Measurements from ENCODE around the gene CES4A. TPM values are rescaled to one million over a fixed set of nuclear protein-coding genes. Genes with fewer than 3 reads are reported as not detected.

Gene CES4A
- total and polyA plus RNA-seq, 2 of the 13 experiments (the other 11 are each of a cell fraction or from before 2014, with no cell fraction given), result 0.09 to 0.17 TPM

- TF ChIP-seq SOX5 (CRISPR knock-in tag; IDR thresholded peaks at IDR 0.05; ENCODE audit: borderline replicate concordance) (peak; percentile 72; the same call in 1 of the 2 replicates), PBX2 (CRISPR knock-in tag; IDR thresholded peaks at IDR 0.05) (no peak), MIXL1 (CRISPR knock-in tag; IDR thresholded peaks at IDR 0.05) (peak; percentile 73; the same call in 1 of the 2 replicates), ZNF12 (CRISPR knock-in tag; IDR thresholded peaks at IDR 0.05) (no peak), PHF5A (CRISPR knock-in tag; IDR thresholded peaks at IDR 0.05; ENCODE audit: low read depth, unreplicated experiment) (peak; percentile 78), KDM6A (CRISPR knock-in tag; IDR thresholded peaks at IDR 0.05; ENCODE audit: low read depth) (no peak), HOXA7 (CRISPR knock-in tag; IDR thresholded peaks at IDR 0.05) (no peak), ZNF75D (CRISPR knock-in tag; IDR thresholded peaks at IDR 0.05; ENCODE audit: borderline replicate concordance) (no peak), JUND (CRISPR knock-in tag; IDR thresholded peaks at IDR 0.05) (no peak), NR2F6 (IDR thresholded peaks at IDR 0.05) (no peak), NR2F6 (CRISPR knock-in tag; IDR thresholded peaks at IDR 0.05) (no peak; the same call in 1 of the 2 replicates), DBP (CRISPR knock-in tag; IDR thresholded peaks at IDR 0.05; ENCODE audit: not compliant biosample characterization) (no peak), PPARG (CRISPR knock-in tag; conservative IDR thresholded peaks at IDR 0.05) (peak; percentile 64; the same call in 1 of the 2 replicates)
- TF ChIP-seq, protein P1, sequence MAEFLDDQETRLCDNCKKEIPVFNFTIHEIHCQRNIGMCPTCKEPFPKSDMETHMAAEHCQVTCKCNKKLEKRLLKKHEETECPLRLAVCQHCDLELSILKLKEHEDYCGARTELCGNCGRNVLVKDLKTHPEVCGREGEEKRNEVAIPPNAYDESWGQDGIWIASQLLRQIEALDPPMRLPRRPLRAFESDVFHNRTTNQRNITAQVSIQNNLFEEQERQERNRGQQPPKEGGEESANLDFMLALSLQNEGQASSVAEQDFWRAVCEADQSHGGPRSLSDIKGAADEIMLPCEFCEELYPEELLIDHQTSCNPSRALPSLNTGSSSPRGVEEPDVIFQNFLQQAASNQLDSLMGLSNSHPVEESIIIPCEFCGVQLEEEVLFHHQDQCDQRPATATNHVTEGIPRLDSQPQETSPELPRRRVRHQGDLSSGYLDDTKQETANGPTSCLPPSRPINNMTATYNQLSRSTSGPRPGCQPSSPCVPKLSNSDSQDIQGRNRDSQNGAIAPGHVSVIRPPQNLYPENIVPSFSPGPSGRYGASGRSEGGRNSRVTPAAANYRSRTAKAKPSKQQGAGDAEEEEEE (CRISPR knock-in tag; IDR thresholded peaks at IDR 0.05; ENCODE audit: borderline replicate concordance), result no peak
- TF ChIP-seq, protein P2, sequence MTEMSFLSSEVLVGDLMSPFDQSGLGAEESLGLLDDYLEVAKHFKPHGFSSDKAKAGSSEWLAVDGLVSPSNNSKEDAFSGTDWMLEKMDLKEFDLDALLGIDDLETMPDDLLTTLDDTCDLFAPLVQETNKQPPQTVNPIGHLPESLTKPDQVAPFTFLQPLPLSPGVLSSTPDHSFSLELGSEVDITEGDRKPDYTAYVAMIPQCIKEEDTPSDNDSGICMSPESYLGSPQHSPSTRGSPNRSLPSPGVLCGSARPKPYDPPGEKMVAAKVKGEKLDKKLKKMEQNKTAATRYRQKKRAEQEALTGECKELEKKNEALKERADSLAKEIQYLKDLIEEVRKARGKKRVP (CRISPR knock-in tag; IDR thresholded peaks at IDR 0.05), result no peak
- TF ChIP-seq, protein P3, sequence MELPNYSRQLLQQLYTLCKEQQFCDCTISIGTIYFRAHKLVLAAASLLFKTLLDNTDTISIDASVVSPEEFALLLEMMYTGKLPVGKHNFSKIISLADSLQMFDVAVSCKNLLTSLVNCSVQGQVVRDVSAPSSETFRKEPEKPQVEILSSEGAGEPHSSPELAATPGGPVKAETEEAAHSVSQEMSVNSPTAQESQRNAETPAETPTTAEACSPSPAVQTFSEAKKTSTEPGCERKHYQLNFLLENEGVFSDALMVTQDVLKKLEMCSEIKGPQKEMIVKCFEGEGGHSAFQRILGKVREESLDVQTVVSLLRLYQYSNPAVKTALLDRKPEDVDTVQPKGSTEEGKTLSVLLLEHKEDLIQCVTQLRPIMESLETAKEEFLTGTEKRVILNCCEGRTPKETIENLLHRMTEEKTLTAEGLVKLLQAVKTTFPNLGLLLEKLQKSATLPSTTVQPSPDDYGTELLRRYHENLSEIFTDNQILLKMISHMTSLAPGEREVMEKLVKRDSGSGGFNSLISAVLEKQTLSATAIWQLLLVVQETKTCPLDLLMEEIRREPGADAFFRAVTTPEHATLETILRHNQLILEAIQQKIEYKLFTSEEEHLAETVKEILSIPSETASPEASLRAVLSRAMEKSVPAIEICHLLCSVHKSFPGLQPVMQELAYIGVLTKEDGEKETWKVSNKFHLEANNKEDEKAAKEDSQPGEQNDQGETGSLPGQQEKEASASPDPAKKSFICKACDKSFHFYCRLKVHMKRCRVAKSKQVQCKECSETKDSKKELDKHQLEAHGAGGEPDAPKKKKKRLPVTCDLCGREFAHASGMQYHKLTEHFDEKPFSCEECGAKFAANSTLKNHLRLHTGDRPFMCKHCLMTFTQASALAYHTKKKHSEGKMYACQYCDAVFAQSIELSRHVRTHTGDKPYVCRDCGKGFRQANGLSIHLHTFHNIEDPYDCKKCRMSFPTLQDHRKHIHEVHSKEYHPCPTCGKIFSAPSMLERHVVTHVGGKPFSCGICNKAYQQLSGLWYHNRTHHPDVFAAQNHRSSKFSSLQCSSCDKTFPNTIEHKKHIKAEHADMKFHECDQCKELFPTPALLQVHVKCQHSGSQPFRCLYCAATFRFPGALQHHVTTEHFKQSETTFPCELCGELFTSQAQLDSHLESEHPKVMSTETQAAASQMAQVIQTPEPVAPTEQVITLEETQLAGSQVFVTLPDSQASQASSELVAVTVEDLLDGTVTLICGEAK (IDR thresholded peaks at IDR 0.05), result no peak
- TF ChIP-seq, protein P3 (CRISPR knock-in tag; IDR thresholded peaks at IDR 0.05), result no peak
Observed at GRCh38 chr16:67017810-67018488, 29.6 kb downstream of the CES4A start (continued).
